NCI-H1417 (cell line): Measurements from ENCODE around the gene GFM2.
"Not testable (repeated sequence)": the region's sequence is repeated elsewhere in the genome, so short reads cannot be mapped to it uniquely, and the experiment has no call there.

Source experiments
- DNase-seq, 3 experiments: peaks; one replicate each; lab custom pipeline; 2025; lab: John Stamatoyannopoulos, UW

The GFM2 gene, protein sequence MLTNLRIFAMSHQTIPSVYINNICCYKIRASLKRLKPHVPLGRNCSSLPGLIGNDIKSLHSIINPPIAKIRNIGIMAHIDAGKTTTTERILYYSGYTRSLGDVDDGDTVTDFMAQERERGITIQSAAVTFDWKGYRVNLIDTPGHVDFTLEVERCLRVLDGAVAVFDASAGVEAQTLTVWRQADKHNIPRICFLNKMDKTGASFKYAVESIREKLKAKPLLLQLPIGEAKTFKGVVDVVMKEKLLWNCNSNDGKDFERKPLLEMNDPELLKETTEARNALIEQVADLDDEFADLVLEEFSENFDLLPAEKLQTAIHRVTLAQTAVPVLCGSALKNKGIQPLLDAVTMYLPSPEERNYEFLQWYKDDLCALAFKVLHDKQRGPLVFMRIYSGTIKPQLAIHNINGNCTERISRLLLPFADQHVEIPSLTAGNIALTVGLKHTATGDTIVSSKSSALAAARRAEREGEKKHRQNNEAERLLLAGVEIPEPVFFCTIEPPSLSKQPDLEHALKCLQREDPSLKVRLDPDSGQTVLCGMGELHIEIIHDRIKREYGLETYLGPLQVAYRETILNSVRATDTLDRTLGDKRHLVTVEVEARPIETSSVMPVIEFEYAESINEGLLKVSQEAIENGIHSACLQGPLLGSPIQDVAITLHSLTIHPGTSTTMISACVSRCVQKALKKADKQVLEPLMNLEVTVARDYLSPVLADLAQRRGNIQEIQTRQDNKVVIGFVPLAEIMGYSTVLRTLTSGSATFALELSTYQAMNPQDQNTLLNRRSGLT

DNA sequence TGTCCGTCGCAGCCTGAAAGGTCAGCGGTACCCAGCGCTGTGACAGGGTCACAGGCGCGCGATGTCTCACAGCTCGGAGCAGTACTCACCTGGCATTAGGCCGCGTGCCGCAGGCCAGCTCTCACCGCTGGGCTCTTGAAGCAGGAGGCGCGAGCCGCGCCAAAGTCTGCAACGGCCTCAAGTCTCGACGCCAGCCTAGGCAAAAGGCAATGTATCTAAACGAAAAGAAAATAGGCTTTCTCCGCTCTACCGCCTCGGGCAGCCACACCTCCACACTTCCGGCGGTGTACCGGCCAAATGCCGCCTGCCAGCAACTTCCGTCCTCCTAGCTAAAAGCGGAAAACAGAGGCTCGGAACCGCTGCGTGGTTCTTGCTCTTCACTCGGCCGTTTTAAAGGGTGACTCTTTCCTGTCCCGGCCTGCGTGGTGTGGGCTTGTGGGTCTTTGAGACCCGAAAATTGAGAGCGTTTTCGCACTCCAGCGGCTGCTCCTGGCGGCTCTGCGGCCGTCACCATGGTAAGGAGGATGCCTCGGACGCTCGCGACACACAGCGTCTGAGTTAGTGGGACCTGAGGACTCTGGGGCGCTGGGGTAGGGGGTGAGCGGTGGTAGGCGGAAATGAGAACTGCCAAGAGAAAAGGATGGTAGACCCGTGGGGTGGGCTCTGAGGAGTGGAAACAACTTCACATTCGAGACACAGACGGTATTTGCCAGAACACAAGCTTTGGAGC lies at the start of gene GFM2, which contains the start of gene NSA2:
Gene GFM2, minus strand, starts transcription at position 269 of the 730 bp plus-strand sequence. CDS start 3,375 bp downstream, outside the sequence.
Gene NSA2, plus strand, starts transcription at position 401 of the 730 bp plus-strand sequence. Its CDS starts 112 bp downstream, at position 513.
- peak; percentile 87 to 94 (median 93) for DNase-seq

DNA sequence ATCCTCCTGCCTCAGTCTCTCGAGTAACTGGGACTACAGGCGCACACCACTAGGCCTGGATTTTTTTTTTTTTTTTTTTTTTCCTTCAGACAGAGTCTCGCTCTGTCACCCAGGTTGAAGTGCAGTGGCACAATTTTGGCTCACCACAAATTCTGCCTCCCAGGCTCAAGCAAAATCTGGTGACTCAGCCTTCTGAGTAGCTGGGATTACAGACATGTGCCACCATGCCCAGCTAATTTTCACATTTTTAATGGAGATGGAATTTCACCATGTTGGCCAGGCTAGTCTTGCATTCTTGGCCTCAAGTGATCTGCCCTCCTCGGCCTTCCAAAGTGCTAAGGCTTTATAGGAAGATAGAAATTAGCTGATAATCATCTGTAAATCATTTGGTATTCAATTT lies 44.0 kb upstream of the GFM2 start:
- DNase-seq: no peak

DNA sequence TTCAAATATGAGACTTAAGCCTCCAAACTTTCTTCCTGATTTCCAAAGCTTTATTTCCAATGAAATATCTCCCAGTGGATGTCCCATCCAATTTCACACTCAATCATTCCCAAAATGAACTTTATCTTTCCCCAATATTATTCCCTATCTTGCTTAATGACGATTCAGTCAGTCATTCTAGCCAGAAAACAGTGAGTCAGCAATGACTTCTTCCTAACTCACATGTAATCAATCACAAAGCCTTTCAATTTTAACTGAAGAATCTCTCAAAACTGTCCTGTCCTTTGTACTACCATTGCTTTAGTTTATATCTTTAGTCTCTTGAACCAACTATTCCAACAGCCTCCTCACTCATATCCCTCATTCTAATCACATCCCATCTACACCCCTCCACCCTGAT lies 35.0 kb upstream of the GFM2 start:
- DNase-seq: no peak

DNA sequence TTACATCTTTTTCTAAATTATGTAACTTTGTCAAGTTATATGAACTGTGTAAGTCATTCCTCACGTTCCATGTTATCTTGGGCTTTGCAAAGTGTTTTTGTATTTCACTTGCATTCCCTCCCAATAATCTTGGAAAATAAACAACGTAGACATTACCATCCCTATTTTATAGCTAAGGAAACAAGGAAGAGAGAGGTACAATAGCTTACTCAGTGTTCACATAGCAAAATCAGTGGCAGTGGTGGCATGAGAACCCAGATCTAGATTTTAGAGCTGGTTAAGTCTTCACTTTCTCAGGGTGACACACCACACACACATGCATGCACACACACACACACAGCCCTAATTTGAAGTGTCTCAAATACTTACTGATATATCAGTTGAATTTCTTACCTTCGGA lies 34.3 kb upstream of the GFM2 start:
- no peak for DNase-seq

DNA sequence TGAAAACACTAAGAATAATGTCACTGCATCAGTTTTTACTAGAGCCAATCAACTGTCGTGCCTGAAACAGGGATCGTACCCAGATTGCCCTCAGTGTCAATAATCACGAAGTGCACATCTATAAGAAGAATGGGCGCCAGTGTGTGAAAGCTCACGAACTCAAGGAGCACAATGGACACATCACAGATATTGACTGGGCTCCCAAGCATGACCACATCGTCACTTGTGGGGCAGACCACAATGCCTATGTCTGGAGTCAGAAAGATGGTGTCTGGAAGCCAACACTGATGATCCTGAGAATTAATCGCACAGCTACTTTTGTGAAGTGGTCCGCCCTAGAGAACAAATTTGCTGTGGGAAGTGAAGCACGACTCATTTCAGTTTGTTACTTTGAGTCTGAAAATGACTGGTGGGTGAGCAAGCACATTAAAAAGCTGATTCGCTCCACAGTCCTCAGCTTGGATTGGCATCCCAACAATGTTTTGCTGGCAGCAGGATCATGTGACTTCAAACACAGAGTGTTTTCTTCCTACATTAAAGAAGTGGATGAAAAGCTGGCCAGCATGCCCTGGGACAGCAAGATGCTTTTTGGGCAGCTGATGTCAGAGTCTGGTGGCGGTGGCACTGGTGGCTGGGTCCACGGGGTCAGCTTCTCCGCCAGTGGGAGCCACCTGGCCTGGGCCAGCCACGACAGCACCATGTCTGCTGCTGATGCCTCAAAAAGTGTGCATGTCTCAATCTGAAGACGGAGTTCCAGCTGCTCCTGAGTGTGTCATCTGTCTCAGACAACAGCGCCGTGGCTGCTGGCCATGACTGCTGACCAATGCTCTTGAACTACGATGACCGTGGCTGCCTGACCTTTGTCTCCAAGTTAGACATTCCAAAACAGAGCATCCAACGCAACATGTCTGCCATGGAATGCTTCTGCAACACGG lies 32.3 kb upstream of the GFM2 start:
- no peak for DNase-seq

DNA sequence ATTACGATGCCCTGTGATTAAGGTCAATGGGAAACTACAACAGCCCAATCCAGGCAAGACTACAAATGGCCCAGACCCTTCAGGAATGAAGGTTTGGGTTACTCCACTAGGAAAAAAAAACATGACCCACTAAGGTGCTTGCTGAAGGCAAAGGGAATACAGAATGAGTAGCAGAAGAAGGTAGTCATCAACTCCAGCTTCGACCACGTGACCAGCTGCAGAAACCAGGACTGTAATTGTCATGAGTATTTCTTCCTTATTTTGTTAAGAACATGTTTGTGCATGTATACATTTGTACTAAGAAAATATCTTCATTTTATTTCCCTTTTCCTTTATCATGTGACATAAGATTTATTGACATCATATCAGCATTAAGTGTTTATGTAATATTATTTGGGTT lies 24.8 kb upstream of the GFM2 start:
- DNase-seq: not testable (repeated sequence)

DNA sequence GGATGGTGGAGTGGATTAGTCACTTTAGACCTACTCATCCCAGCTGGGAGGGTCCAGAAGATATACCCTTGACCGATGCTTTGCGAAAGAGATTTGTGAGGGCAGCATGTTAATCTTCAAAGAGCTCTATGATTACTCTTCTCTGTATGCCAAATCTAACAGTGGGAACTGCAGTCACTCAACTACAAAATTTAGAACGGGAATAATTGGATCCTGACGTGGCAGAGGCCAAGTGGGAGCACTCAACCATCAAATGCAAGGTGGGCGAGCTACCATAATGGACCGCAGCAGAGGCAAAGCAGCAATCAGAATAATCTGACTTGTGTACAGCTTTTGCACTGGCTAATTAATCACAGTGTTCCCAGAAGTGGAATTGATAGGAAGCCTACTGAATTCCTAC lies 20.5 kb upstream of the GFM2 start:
- DNase-seq: no peak

DNA sequence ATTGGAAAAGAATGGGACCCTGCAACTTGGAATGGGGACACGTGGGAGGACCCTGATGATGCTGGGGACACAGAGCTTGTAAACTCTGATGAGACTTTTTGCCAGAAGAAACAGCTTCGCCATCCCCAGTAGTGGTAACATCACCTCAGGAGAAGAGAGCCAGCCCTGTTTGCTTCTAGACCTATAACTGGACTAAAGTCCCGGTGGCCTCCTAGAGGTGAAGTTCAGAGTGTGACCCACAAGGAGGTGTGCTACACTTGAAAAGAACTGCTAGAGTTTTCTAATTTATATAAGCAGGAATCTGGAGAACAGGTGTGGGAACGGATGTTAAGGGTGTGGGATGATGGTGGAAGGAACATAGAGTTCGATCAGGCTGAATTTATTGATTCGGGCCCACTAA lies 19.9 kb upstream of the GFM2 start:
- no peak for DNase-seq

DNA sequence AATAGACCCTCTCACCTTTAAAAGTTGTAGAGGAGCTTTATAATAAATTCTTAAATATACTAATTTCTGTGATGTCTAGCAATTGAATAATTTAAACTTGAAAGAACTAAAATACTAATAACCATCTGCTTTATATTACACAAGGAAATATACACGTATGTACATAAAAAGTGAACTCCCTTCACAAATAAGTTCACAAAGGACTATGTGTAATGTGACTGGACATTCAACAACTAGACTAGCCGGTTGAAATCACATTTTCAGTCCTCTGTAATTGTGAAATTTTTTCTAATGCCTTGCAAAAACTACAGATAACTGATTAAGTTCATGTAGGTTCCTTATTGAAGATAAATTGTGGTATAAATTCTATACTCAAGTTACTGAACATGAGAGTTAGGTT lies 11.7 kb upstream of the GFM2 start:
- no peak for DNase-seq

DNA sequence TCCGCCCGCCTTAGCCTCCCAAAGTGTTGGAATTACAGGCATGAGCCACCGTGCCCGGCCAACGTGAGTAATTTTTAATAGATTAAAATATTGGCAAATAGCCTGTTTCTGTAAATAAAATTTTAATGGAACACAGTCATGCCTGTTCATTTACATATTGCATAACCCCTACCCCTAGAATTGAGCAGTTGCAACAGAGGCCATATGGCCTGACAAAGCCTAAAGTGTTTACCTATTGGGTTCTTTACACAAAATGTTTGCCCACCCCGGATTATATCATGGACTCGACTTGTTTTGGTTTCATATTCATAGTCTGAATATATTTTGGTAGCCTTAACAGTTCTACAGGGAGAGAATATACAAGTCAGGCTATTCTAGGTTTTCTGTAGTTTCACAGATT lies 5.4 kb upstream of the GFM2 start:
- no peak for DNase-seq

DNA sequence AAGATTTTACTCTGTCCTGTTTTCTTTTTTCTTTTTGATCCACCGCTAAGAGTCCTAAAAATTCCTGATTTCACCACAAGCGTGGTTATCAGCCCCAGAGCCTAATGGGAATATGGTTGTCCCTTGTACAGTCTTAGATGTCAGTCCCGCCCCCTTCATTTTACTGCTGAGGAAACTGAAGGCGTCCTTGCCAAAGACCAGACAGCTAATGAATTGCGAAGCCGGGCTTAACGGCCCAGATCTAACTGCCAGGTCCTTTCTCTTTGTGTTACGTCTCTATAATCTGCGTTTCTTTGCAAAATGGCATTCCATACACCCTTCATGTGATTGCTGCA lies 629 bp upstream of the GFM2 start:
- DNase-seq: no peak

DNA sequence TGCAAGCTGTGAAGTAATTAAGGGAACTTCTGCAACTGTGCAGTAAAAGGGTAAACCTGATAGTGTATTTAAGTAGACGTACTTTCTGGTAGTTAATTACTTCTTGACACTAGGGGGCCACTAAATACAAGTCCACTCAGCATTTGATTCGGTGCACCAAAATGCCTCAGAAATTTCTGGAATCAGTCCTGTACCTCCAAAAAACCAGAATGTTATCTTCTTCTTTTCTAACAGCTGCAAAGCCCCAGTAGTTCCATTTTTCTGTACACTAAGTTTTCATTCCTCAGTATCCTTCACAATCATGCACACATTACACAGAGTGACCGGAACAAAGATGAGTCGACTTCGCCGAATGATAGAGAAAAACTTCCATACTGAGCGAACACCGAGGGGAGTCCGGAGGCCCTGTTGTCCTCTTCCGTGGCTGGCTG lies 484 bp downstream of the GFM2 start:
- DNase-seq: no peak

DNA sequence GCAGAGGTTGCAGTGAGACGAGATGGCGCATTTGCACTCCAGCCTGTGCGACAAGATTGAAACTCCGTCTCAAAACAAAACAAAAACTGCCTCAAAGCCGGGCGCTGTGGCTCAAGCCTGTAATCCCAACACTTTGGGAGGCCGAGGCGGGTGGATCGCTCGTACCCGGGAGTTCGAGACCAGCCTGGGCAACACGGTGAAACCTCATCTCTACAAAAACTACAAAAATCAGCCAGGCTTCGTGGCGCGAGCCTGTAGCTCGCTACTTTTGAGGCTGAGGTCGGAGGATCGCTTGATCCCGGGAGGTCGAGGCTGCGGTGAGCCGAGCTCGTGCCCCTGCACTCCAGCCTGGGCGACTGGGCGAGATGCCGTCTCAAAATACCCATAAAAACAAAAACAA lies 988 bp downstream of the GFM2 start:
- no peak for DNase-seq

DNA sequence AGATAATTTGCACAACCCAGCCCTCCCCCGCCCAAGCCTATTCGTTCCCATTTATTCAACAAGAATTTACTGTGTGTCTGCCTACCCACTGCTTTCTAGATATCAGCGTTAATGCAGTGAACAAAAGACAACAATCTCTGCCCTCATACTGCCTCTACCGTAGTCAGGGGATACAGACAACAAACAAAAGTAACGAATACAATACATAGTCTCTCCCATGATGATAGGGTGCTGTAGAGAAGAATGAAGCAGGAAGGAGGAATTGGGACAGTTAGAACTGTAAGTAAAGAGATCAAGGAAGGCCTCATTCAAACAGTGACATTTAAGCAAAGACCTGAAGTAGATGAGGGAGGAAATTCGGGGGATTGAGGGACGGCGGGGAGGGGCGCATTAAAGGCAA lies 1.7 kb downstream of the GFM2 start:
- DNase-seq: peak in 1 of 3 experiments; percentile 60

DNA sequence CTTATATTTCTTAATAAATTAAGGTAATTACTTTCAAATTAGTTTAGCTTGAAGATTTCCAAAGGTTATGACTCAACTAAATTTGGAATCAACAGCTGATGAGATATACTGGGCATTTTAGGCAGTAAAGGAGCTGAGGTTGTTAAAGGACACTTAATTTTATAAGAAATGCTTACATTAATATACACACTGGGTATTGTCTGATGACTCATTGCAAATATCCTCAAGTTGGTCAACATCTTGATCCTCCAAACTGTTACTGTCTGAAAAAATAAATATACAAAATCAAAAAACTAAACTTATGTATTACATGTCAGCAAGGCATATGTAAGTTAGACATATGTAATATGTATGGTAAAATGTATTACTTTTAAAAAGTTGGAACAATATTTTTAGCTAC lies 3.4 kb downstream of the GFM2 start:
- DNase-seq: no peak

DNA sequence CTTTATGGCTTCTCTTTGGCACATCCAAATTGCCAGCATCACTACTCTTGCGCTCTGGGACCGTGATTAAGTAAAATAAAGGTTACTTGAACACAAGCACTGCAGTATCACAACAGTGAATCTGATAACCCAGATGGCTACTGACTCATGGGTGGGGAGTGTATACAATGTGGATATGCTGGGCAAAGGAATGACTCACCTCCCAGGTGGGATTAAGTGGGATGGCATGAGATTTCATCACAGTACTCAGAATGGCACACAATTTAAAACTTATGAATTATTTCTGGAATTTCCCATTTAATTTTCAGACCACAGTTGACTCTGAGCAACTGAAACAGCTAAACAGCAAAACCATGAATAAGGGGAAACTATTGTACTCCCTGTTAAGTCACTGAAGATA lies 4.3 kb downstream of the GFM2 start:
- DNase-seq: no peak

DNA sequence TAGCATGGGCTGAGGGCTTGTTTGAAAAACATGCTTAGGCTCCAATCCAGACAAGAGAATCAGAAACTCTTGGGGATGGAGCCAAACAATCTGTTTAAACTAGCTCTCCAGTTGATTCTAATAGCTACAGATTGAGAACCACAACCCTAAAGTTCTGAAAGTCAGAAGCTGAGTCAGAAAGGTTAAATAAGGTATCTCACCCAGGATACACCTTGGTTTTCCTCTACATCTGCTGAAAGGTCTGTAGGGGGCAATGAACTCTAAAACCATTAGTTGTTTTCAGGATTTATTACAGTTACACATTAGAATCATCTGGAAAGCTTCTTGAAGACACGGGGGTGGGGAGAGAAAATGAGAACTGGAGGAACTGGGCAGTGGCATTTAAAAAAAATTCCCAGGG lies 5.7 kb downstream of the GFM2 start:
- no peak for DNase-seq

DNA sequence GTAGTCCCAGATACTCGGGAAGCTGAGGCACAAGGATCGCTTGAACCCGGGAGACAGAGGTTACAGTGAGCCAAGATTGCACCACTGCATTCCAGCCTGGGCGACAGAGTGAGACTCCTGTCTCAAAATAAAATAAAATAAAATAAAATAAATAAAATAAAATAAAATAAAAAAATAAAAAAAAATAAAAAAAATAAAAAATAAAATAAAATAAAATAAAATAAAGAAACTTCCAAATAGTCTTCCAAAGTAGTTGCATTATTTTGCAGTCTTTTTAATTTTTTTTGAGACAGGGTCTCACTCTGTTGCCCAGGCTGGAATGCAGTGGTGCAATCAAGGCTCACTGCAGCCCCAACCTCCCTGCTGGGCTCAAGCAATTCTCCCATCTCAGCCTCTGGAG lies 18.2 kb downstream of the GFM2 start:
- not testable (repeated sequence) for DNase-seq

DNA sequence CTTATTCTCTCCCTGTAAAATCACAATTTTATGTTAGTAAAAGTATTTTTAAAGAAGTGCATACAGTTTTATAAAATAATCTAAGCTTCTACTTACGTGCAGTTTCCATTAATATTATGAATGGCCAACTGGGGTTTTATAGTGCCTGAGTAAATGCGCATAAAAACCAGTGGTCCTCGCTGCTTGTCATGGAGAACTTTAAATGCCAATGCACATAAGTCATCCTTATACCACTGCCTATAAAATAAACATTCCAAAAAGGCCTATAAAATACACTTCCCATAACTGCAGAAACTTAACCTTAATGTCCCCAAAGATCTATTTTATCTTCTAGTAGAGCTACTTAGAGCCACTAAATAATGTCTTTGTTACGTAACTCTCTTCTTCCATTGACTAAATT lies 28.5 kb downstream of the GFM2 start:
- DNase-seq: no peak

DNA sequence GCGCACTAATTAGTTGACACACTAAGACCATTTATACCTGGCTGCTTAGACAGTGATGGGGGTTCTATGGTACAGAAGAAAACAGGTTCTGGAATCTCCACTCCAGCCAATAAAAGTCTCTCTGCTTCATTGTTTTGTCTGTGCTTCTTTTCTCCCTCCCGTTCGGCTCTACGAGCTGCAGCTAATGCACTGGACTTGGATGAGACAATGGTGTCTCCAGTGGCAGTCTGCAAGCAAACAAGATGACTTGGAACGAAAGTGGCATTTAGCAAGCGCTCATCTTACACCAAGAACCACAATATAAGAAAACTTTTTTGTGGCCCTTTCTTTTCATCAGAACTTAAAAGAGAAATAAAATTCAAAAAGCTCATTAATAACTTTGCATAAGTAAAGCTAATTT lies 30.2 kb downstream of the GFM2 start:
- DNase-seq: no peak

DNA sequence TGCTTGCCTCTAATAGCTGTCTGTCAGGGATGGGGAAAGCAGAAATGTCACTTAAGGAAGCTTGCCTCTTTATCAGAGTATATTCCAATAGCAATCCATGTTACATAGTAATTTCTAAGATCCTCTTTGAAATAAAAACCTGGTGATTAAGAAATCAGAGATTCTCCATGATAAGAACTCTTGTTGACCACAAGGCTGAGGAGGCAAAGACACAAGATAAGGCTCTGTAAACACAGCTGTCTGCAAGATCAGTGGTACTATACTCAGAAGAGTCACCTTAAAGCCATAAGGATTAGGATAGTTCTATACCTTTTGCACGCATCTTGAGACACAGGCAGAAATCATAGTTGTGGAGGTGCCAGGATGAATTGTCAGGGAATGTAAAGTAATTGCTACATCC lies 41.6 kb downstream of the GFM2 start:
- no peak for DNase-seq

DNA sequence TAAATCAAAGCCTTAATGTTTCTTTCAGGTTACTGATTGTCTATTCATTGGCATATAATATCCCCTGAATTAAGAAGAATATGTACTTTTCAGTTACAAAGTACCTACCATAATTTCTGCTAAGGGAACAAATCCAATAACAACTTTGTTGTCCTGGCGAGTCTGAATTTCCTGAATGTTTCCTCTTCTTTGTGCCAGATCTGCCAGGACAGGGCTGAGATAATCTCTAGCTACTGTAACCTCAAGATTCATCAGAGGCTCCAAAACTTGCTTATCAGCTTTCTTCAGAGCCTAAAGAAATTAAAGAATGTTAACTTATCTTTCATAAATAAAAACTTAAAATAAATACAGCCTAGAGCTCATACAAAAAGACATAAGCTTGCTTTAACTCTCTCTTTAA lies 44.6 kb downstream of the GFM2 start:
- DNase-seq: no peak
